LNCAP (cell line): ENCODE results near the gene P2RY2.

Source experiments
- TF ChIP-seq, protein P1 (sequence below): fragments of 450-650 bp; IDR thresholded peaks from 2 replicates; pipeline ENCODE4 v1.5.1; 2017; ENCODE audit warnings: mild to moderate bottlenecking

P2RY2 gene

GRCh38 chr11:73266646-73267020 lies 48.6 kb downstream of the P2RY2 start:
- TF ChIP-seq, protein P1, sequence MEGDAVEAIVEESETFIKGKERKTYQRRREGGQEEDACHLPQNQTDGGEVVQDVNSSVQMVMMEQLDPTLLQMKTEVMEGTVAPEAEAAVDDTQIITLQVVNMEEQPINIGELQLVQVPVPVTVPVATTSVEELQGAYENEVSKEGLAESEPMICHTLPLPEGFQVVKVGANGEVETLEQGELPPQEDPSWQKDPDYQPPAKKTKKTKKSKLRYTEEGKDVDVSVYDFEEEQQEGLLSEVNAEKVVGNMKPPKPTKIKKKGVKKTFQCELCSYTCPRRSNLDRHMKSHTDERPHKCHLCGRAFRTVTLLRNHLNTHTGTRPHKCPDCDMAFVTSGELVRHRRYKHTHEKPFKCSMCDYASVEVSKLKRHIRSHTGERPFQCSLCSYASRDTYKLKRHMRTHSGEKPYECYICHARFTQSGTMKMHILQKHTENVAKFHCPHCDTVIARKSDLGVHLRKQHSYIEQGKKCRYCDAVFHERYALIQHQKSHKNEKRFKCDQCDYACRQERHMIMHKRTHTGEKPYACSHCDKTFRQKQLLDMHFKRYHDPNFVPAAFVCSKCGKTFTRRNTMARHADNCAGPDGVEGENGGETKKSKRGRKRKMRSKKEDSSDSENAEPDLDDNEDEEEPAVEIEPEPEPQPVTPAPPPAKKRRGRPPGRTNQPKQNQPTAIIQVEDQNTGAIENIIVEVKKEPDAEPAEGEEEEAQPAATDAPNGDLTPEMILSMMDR, result no peak

DNA sequence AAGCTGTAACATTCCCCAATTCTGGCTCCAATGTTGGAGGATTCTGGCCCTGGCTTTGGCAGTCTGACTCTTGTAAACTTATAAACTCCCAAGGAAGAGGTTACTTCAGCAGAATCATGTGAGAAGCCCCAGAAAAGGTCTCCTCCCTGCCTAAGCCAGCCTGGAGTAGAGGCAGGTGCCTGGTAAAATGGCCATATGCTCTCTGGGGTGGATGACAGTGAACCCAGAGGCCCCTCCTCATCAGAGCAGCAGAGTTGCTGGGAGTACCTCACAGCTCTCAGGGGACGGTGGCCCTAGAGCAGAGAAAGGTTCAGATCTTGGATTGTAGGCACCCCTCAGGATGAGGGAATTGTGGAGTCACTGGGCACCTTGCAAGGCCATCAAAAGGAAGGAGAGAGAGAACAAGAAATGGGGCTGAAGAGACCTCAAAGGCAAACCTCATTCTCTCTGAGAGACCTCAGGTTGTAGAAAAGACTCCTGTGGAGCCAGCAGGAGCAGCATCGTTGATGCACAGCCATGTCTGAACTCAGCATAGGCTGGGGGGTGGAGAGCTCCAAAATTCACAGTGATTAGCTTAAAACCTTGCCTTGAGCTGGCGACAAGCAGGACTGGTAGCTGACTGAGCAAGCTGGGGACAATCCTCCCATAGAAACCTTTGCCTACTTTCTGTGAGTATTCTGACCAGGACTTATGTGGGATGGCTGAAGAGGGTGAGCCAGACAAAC lies 49.2 kb downstream of the P2RY2 start:
- TF ChIP-seq, protein P1, result no peak

GRCh38 chr11:73267906-73268540 lies 49.9 kb downstream of the P2RY2 start:
- TF ChIP-seq, protein P1, result no peak

- TF ChIP-seq, protein P1, result no peak
Observed at GRCh38 chr11:73268671-73269271, 50.7 kb downstream of the P2RY2 start.

GRCh38 chr11:73269459-73270015 lies 51.5 kb downstream of the P2RY2 start:
- TF ChIP-seq, protein P1, result no peak

DNA sequence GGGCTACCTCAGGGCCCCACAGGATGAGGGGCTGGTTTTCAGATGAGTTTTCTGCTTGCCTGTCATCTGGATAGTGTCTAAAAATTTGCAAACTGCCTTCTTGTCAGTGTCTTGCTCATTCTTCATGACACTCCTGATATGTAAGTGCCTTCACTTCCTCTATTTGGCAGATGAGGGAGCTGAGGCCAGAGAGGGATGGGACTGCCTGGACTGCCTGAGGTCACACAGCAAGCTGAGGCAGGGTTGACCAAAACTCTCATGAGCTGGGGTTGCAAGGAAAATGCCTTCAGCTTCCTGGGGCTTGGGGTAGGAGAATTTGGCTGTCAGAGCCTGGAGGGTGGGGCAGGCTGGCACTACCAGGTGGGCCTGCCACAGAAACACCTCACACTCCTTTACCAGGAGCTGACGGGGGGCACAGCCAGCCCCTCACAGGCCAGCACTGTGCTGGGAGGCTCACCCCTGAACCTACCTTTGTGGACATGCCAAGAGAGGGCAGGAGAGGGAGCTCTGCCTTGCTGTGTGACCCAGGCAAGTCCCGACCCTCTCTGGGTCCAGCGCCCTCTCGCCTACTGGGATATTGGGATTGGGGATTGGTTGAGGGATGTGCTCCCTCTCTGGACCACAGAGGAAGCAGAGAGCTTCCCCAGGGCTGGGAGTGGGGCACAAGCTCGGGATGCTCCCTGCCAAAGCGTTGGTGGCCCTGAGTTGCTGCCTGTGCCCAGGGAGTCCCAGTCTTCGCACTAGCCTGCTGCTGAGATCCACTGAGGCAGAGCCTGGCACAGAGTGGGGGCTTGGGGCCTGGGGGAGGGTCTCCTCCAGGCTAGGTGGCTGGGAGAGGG lies 52.2 kb downstream of the P2RY2 start:
- TF ChIP-seq, protein P1, result no peak

DNA sequence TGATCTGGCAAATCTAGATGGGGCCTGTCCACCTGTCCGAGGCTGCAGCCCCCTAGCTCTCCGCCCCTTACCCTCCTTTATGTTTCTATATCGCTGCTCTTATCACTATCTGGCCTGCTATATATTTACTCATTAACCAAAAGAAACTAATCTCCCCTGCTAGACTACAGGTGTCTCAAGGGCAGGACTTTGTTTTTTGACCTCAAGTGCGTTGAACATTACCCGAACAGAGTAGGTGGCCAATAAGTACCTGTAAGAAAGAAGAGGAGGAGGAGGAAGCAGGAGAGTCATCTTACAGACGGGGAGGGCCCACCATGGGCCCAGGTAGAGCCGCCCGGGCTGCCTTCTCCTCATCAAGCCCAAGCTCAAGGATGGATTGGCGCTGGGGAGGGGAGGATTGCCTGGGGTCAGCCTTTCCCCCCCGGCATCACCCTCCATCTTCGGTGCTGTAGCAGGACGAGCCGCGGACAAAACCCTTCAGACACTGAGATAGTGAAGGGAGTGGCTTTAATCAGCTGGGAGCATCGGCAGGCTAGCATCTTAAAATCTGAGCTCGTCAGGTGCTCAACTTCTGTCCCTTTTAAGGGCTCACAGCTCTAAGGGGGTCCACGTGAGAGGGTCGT lies 52.9 kb downstream of the P2RY2 start:
- TF ChIP-seq, protein P1, result no peak
